ENCODE results near the gene MTCL3.

The MTCL3 gene

GRCh38 chr6:127446356-127446755 is 72.8 kb downstream of the MTCL3 start:
- Histone ChIP-seq H2AFZ (ENCODE audit: low read depth, low read length, severe bottlenecking) (no peak overlapping the region), H3K27me3 (ENCODE audit: low read length) (no peaks in the 10 kb centered on the region), H3K4me3 (ENCODE audit: insufficient read depth, low read length, poor library complexity, severe bottlenecking) (no peak overlapping the region), H3K36me3 (ENCODE audit: low read length) (no peaks in the 10 kb centered on the region), H3K27ac (ENCODE audit: low read depth, low read length) (no peak overlapping the region), H3K9ac (ENCODE audit: low read length) (no peak overlapping the region), H3F3A (ENCODE audit: insufficient read depth) (no peaks in the 10 kb centered on the region), H3K79me2 (ENCODE audit: insufficient read depth, low read length) (no peaks in the 10 kb centered on the region), H3K9me3 (ENCODE audit: insufficient read depth, low read length) (no peaks in the 10 kb centered on the region), H4K20me1 (ENCODE audit: low read depth, low read length) (no peaks in the 10 kb centered on the region), H3K9me2 (replicated peaks; ENCODE audit: insufficient read depth, low read length) (no peaks in the 10 kb centered on the region), H3K4me2 (ENCODE audit: low read depth, low read length, poor library complexity, severe bottlenecking) (no peak overlapping the region)
- no peak for TF ChIP-seq EZH2phosphoT487 (conservative IDR thresholded peaks at IDR 0.05; ENCODE audit: low read length)
- no peak for TF ChIP-seq CTCF (IDR thresholded peaks at IDR 0.05; ENCODE audit: insufficient read depth, low read length, poor library complexity, severe bottlenecking)

- H3K36me3 ChIP-seq (ENCODE audit: low read length): no peaks in the 10 kb centered on the region
- no peak overlapping the region for H3K9ac ChIP-seq (ENCODE audit: low read length)
Measured at GRCh38 chr6:127441881-127442280, 77.3 kb downstream of the MTCL3 start.

GRCh38 chr6:127439718-127440117 is 79.4 kb downstream of the MTCL3 start:
- no peak overlapping the region for H2AFZ ChIP-seq (ENCODE audit: low read depth, low read length, severe bottlenecking)
- no peaks in the 10 kb centered on the region for H3K79me2 ChIP-seq (ENCODE audit: insufficient read depth, low read length)
- no peaks in the 10 kb centered on the region for H3K36me3 ChIP-seq (ENCODE audit: low read length)
- no peaks in the 10 kb centered on the region for H3K9me3 ChIP-seq (ENCODE audit: insufficient read depth, low read length)
- no peaks in the 10 kb centered on the region; the same call in 1 of the 2 replicates for H3K9me2 ChIP-seq (replicated peaks; ENCODE audit: insufficient read depth, low read length)
- no peaks in the 10 kb centered on the region for H3F3A ChIP-seq (ENCODE audit: insufficient read depth)
- H3K9ac ChIP-seq (ENCODE audit: low read length): no peak overlapping the region
- no peak overlapping the region for H3K4me2 ChIP-seq (ENCODE audit: low read depth, low read length, poor library complexity, severe bottlenecking)
- TF ChIP-seq CTCF (IDR thresholded peaks at IDR 0.05; ENCODE audit: insufficient read depth, low read length, poor library complexity, severe bottlenecking): no peak
- no peak for TF ChIP-seq EZH2phosphoT487 (conservative IDR thresholded peaks at IDR 0.05; ENCODE audit: low read length)
- H3K27ac ChIP-seq (ENCODE audit: low read depth, low read length): no peak overlapping the region
- no peak overlapping the region for H3K4me3 ChIP-seq (ENCODE audit: insufficient read depth, low read length, poor library complexity, severe bottlenecking)
- H3K27me3 ChIP-seq (ENCODE audit: low read length): no peaks in the 10 kb centered on the region
- H4K20me1 ChIP-seq (ENCODE audit: low read depth, low read length): no peaks in the 10 kb centered on the region

More at GRCh38 chr6:127441881-127442280, 77.3 kb downstream of the MTCL3 start:
- H3K9me2 ChIP-seq (replicated peaks; ENCODE audit: insufficient read depth, low read length): no peaks in the 10 kb centered on the region; the same call in 1 of the 2 replicates
- no peaks in the 10 kb centered on the region for H3K79me2 ChIP-seq (ENCODE audit: insufficient read depth, low read length)
- H3K27me3 ChIP-seq (ENCODE audit: low read length): no peaks in the 10 kb centered on the region
- H3F3A ChIP-seq (ENCODE audit: insufficient read depth): no peaks in the 10 kb centered on the region
- H3K9me3 ChIP-seq (ENCODE audit: insufficient read depth, low read length): no peaks in the 10 kb centered on the region
- H3K27ac ChIP-seq (ENCODE audit: low read depth, low read length): no peak overlapping the region
- no peaks in the 10 kb centered on the region for H4K20me1 ChIP-seq (ENCODE audit: low read depth, low read length)
- no peak overlapping the region for H3K4me2 ChIP-seq (ENCODE audit: low read depth, low read length, poor library complexity, severe bottlenecking)
- TF ChIP-seq CTCF (IDR thresholded peaks at IDR 0.05; ENCODE audit: insufficient read depth, low read length, poor library complexity, severe bottlenecking) (no peak), EZH2phosphoT487 (conservative IDR thresholded peaks at IDR 0.05; ENCODE audit: low read length) (no peak)
- H3K4me3 ChIP-seq (ENCODE audit: insufficient read depth, low read length, poor library complexity, severe bottlenecking): no peak overlapping the region
- H2AFZ ChIP-seq (ENCODE audit: low read depth, low read length, severe bottlenecking): no peak overlapping the region

Measured in SU-DHL-6 (cell line).